Brain pericyte (primary cell): ENCODE results near the gene CNIH1.
"Not testable (repeated sequence)": the region's sequence is repeated elsewhere in the genome, so short reads cannot be mapped to it uniquely, and the experiment has no call there.

Experiments
- DNase-seq: peaks from one replicate; pipeline ENCODE4 v3.0.0-alpha.2; 2012; ENCODE audit warnings: low read depth, low spot score

Gene CNIH1

DNA sequence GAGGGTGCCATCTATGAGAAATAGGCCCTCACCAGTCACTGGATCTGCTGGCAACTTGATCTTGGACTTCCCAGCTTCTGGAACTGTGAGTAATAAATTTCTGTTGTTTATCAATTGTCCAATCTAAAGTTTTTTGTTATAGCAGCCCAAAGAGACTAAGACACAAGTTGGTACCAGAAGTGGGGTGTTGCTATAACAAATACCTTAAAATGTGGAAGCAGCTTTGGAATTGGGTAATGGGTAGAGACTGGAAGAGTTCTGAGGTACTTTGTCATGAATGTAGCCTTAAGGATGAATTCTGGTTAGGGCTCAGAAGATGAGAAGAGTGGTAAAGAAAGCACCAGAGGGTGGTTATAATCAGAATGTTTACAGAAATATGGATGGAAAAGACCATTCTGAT lies 26.1 kb upstream of the CNIH1 start:
- no peak for DNase-seq

GRCh38 chr14:54465654-54466053 lies 24.5 kb upstream of the CNIH1 start:
- no peak for DNase-seq

- DNase-seq, result no peak
Measured at GRCh38 chr14:54462048-54462447, 20.9 kb upstream of the CNIH1 start.

DNA sequence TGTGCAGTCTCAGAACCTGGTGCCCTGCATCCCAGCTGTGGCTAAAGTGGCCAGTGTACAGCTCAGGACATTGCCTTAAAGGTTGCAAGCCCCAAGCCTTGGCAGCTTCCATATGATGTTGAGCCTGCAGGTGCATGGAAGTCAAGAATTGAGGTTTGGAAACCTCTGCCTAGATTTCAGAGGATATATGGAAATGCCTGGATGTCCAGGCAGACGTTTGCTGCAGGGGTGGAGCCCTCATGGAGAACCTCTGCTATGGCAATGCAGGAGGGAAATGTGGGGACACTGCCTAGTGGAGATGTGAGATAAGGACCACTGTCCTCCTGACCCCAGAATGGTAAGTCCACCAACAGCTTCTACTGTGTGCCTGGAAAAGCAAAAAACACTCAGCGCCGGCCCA lies 17.9 kb upstream of the CNIH1 start:
- no peak for DNase-seq

DNA sequence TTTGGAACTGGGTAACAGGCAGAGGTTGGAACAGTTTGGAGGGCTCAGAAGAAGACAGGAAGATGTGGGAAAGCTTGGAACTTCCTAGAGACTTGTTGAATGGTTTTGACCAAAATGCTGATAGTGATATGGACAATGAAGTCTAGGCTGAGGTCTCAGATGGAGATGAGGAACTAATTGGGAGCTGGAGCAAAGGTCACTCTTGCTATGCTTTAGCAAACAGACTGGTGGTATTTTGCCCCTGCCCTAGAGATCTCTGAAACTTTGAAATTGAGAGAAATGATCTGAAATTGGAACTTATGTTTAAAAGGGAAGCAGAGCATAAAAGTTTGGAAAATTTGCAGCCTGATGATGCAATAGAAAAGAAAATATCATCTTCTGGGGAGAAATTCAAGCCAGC lies 17.4 kb upstream of the CNIH1 start:
- not testable (repeated sequence) for DNase-seq

DNA sequence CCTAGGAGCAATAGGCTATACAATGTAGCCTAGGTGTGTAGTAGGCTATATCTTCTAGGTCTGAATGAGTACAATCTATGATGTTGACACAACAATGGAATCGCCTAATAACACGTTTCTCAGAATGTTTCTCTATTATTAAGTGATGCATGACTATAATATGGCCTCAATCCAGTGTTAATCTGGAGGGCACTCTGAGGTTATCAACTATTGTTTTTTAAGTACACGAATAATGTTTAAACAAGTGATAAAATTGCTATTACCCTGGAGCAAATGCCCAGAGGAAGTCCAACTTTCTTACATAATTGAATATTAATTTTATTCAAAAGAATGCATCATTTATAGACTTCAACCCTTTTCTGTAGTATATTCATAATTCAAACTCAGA lies 16.4 kb upstream of the CNIH1 start:
- DNase-seq, result no peak

GRCh38 chr14:54456820-54457608 lies 15.8 kb upstream of the CNIH1 start:
- DNase-seq, result not testable (repeated sequence)

- DNase-seq, result no peak
Measured at GRCh38 chr14:54455363-54455762, 14.2 kb upstream of the CNIH1 start.

- DNase-seq, result not testable (repeated sequence)
Measured at GRCh38 chr14:54453990-54454389, 12.8 kb upstream of the CNIH1 start.

DNA sequence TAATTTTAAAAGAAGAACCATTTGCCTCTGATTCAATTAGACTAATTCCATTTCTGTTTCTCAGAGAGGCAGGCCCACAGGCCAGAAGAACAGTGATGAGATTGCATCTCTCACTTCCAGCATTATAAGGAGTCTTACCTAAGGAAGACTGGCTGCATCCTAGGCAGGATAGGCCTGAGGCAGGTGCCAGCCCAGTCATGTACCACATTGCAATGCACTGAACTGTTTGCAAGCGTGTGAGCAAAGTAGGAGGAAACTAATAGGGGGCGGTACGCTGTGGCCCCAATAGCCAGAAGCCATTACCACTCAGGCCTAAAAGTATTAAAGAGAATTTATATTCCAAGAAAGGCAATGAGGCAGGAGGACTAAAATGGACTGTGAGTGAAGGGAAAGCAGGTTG lies 12.1 kb upstream of the CNIH1 start:
- no peak for DNase-seq

GRCh38 chr14:54451961-54452360 lies 10.8 kb upstream of the CNIH1 start:
- no peak for DNase-seq

DNA sequence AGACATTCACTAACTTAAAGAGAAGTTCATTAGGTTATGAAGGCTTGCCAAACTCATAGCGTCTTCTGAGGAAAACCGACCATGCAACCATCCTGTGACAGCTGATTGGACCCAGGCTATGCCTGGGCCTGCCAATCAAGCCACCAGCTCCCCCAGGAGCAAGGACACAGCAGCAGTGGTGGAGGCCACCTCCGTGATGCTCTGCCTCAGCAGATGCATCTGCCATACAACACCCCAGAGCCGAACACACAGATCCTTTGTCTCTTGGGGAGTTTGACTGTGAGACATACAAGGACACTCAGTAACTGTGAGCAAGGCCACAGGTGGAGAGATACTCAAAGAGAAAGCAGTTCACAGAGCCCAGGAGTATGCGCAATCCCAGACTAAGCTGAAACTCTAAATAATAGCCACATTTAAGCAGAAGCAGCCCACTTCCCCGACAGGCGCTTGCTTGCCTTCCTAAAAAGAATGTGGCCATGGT lies 10.0 kb upstream of the CNIH1 start:
- no peak for DNase-seq

DNA sequence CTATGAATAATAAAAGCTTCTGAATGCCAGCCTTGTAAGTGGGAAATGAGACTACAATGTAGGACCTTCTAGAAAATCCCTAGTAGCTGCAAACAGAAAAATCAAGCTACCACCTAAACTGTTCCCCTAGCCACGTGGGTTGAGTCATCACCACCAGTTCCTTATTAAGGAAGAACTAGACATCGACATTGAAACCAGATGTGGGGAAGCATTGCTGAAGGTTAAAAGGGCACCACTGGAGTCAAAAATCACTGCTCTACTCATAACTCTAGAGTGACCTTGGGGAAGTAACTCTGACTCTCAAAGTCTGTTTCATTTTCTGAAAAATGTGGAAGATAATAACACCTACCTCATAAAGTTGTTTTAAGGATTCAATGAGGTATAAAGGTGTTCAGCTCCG lies 9.4 kb upstream of the CNIH1 start:
- no peak for DNase-seq

DNA sequence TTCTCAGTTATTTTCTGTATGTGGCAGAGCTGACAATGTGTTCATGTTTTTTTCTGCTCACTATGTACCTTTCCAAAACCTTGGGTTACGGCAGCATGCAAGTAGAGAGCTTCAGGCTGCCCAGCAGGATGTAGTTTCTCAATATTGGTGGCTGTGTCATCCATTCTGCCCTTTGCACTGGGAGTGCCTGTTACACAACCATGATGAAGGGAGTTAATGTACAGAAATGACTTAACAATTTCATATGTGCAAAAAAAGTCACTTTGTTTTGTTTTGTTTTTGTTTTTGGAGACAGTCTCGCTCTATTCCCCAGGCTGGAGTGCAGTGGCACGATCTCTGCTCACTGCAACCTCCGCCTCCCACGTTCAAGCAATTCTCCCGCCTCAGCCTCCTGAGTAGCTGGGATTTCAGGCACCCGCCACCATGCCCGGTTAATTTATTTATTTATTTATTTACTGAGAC lies 6.1 kb upstream of the CNIH1 start:
- no peak for DNase-seq

- no peak for DNase-seq
Measured at GRCh38 chr14:54446161-54446693, 5.1 kb upstream of the CNIH1 start.

DNA sequence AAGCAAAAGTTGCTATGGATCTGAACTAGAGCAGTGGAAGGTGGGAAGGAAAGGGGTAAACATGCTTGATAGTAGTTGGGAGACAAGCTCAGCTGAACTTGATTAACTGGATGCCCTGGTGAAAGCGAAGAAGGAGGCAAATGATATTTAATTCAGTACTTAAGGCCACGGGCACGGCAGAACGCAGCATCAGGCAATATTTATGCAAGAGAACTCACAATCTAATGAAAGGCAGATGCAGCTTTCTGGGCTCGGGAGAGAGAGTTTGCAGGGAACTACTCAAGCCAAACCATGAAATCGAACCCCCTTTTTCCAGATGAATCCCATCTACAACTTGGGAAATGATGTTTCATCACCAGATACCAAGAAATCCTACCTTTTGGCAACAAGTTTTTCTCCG lies 3.5 kb upstream of the CNIH1 start:
- no peak for DNase-seq

DNA sequence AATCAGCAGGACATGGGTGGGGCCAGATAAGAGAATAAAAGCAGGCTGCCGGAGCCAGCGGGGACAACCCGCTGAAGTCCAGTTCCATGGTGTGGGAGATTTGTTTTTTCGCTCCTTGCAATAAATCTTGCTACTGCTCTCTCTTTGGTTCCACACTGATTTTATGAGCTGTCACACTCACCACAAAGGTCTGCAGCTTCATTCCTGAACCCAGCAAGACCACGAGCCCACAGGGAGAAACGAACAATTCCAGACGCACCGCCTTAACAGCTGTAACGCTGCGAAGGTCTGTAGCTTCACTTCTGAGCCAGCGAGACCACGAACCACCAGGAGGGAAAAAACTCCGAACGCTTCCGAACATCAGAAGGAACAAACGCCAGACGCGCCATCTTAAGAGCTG lies 2.8 kb upstream of the CNIH1 start:
- no peak for DNase-seq

DNA sequence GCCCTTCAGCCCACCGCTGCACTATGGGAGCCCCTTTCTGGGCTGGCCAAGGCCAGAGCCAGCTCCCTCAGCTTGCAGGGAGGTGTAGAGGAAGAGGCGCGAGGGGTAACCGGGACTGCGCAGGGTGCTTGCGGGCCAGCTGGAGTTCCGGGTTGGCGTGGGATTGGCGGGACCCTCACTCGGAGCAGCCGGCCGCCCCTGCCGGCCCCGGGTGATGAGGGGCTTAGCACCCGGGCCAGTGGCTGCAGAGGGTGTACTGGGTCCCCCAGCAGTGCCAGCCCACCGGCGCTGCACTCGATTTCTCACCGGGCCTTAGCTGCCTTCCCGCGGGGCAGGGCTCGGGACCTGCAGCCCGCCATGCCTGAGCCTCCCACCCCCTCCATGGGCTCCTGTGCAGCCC lies 1.8 kb upstream of the CNIH1 start:
- DNase-seq, result not testable (repeated sequence)

GRCh38 chr14:54440476-54440872 lies 700 bp downstream of the CNIH1 start:
- no peak for DNase-seq

GRCh38 chr14:54440037-54440436 lies 1.1 kb downstream of the CNIH1 start:
- DNase-seq, result no peak

DNA sequence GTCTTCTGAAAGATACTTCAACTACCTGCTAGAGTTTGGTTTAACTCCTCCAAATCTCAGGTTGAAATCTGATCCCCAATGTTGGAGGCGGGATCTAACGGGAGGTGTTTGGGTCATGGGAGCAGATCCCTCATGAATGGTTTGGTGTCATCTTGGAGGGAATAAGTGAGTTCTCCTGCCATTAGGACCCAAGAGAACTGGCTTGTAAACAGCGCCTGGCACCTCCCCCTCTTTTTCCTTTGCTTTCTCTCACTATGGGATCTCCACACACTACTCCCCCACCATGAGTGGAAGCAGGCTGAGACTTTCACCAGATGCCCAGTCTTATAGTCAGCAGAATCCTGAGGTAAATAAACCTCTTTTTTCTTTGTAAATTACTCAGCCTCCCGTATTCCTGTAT lies 2.5 kb downstream of the CNIH1 start:
- no peak for DNase-seq

GRCh38 chr14:54437954-54438353 lies 3.2 kb downstream of the CNIH1 start:
- not testable (repeated sequence) for DNase-seq

DNA sequence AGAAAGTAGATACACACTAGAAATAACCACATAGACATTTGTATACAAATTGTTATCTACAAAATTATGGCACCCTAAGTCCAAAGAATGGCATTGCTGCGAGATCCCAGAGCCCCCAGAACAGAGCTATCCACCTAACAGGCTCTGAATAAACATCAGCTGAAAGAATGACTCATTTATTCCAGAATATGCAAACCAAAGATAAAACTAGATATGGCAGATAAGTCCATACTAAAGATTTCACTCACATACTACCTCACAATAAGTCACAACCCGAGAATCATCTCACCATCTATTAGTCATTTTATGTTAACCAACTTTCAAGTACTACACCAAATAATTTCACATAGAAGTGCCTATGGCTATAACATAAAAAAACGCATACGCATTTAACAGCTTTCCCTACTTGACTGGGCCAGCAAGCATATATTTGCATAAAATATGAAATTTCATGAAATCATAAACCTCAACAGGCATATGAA lies 5.6 kb downstream of the CNIH1 start:
- no peak for DNase-seq
